SJSA1 (cell line): ENCODE data around the gene MAPK10. TPM values are rescaled to one million over a fixed set of nuclear protein-coding genes. Genes with fewer than 3 reads are reported as not detected.

Source experiments
- DNase-seq, 2 experiments: peaks; one replicate each; pipeline ENCODE4 v3.0.0-alpha.2; 2015 to 2020; ENCODE audit warnings: low spot score in 2 of 2, low read depth in 1 of 2
- H3K27ac ChIP-seq: fragments of 250-450 bp; sonication (Bioruptor Pico); 2 replicates; pipeline ENCODE4 v1.5.1; 2020; ENCODE audit warnings: mild to moderate bottlenecking, moderate library complexity
- H3K27me3 ChIP-seq: fragments of 250-450 bp; sonication (Bioruptor Pico); replicated peaks from 2 replicates; pipeline ENCODE4 v1.5.1; 2020; ENCODE audit warnings: mild to moderate bottlenecking, moderate library complexity
- H3K36me3 ChIP-seq: fragments of 250-450 bp; sonication (Bioruptor Pico); 2 replicates; pipeline ENCODE4 v1.5.1; 2020; ENCODE audit warnings: mild to moderate bottlenecking
- H3K4me1 ChIP-seq: fragments of 250-450 bp; sonication (Bioruptor Pico); replicated peaks from 2 replicates; pipeline ENCODE4 v1.6.1; 2021; ENCODE audit warnings: mild to moderate bottlenecking
- H3K4me3 ChIP-seq: fragments of 250-450 bp; sonication (Bioruptor Pico); 2 replicates; pipeline ENCODE4 v1.5.1; 2020; ENCODE audit warnings: mild to moderate bottlenecking
- H3K9me3 ChIP-seq: fragments of 250-450 bp; sonication (Bioruptor Pico); replicated peaks from 2 replicates; pipeline ENCODE4 v1.5.1; 2020; ENCODE audit warnings: mild to moderate bottlenecking
- total RNA-seq: library from RNA; depleted of rRNA; stranded (reverse); fragments of >200 nt; shearing (Covaris generic); gene quantifications from 2 replicates; pipeline ENCODE4 v1.2.3, GENCODE V29; 2014

MAPK10 gene
- total RNA-seq, 1 experiment from 2014 or later = 24.7 TPM

GRCh38 chr4:86283371-86283770, 76.5 kb downstream of the MAPK10 start:
- no peaks in the 10 kb centered on the region for H3K4me1 ChIP-seq
- H3K4me3 ChIP-seq = no peak overlapping the region
- H3K27ac ChIP-seq = no peak overlapping the region
- DNase-seq = no peak
- no peaks in the 10 kb centered on the region for H3K9me3 ChIP-seq
- H3K36me3 ChIP-seq = no peaks in the 10 kb centered on the region
- no peaks in the 10 kb centered on the region for H3K27me3 ChIP-seq

- no peaks in the 10 kb centered on the region for H3K27me3 ChIP-seq
Observed at GRCh38 chr4:86280246-86280645, 79.6 kb downstream of the MAPK10 start.

DNA sequence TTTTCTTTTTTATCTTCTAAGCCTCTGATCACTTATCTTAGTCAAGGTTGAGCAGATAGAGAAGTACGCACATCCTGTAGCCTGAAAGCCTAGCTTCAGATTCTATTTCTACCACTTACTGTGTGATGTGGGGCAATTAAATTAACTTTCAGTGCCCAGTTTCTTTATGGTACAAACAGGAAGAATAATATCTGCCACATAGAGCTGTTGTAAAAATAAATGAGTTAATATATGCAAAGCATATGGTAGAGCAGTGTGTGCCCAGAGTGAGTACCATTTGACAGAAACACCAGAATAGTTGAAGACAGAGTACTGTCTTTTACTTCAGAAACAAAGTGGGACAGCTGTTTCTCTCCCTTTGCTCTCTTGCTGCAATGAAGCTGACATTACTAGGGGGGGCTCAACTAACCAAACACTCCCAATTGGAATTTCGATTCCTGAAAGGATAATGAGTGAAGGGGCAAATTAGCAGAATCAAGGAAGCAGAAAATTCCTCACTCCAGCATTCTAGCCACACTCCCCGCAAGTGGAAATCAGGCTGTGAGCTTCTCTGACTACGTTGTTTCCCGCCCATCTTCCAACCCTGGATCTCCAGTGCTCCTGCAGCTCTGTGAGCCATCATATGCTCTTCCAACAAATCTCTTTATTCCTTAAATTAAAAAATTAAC, 80.4 kb downstream of the MAPK10 start:
- Histone ChIP-seq H3K4me1 (no peaks in the 10 kb centered on the region; the same call in 1 of the 2 replicates), H3K36me3 (no peaks in the 10 kb centered on the region), H3K9me3 (no peaks in the 10 kb centered on the region), H3K27ac (no peak overlapping the region), H3K27me3 (no peaks in the 10 kb centered on the region), H3K4me3 (no peak overlapping the region)
- no peak for DNase-seq

More at GRCh38 chr4:86280246-86280645, 79.6 kb downstream of the MAPK10 start:
- Histone ChIP-seq H3K36me3 (no peaks in the 10 kb centered on the region), H3K4me1 (no peaks in the 10 kb centered on the region), H3K27ac (no peak overlapping the region), H3K4me3 (no peak overlapping the region), H3K9me3 (no peaks in the 10 kb centered on the region)
- DNase-seq = no peak

DNA sequence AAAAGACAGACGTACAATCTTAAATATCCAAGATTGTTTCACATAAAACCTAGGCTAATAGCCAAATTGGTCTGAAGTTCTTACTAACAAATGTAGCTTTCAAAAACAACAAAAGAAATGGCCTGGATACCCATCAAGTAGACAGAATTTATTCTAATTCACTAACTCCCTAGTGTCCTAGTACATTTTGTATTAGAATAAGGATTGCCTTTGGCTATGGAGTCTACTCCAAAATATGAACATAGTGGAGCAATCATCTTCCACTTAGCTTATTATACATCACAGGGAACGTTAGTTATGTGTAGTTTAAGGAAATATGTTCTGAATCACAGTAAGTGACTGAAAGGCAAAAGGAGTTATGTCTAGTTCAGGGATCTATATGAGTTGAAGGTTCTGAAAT, 81.7 kb downstream of the MAPK10 start:
- no peak overlapping the region for H3K4me3 ChIP-seq
- no peak overlapping the region for H3K27ac ChIP-seq
- DNase-seq = no peak
- no peaks in the 10 kb centered on the region for H3K9me3 ChIP-seq
- no peaks in the 10 kb centered on the region for H3K36me3 ChIP-seq
- no peaks in the 10 kb centered on the region for H3K27me3 ChIP-seq
- H3K4me1 ChIP-seq = no peaks in the 10 kb centered on the region; the same call in 1 of the 2 replicates

DNA sequence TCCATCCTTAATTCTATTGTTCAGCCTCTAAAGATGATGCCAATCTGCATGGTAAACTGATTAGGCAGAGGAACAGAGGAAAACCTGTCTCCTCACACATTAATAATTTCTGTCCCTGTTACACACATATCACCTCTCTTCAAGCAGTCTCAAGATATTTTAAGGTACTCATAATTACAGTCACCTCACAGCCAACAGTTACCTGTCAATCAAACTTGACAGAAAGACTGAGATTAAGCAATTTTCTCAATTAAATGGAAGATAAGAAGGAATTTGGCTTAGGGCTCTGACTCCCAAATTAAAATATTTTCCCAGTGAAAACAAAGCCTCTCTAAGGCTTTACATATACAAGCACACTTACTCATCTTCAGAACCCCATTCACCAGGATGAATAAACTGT, 85.2 kb downstream of the MAPK10 start:
- no peaks in the 10 kb centered on the region for H3K9me3 ChIP-seq
- H3K27ac ChIP-seq = no peak overlapping the region
- H3K36me3 ChIP-seq = no peaks in the 10 kb centered on the region
- no peak for DNase-seq
- H3K4me3 ChIP-seq = no peak overlapping the region
- no peaks in the 10 kb centered on the region for H3K27me3 ChIP-seq
- no peaks in the 10 kb centered on the region; the same call in 1 of the 2 replicates for H3K4me1 ChIP-seq

DNA sequence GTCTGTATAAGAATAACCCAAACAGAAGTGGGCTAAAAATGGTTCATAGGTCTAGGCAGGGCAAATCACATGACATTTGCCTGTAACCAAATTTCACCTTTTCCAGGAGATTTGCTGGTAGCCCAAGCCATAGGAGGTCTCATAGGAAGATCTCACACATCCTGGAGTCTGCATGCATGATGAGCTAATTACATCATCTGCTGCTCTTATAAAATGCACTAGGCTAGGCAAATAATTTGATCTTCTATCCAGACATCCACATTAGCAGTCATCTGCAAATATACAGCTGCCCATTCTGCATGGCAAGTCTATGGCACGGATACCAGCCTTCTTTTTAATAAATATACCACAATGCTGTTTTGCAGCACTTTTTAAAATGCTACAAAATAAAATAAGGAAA, 87.2 kb downstream of the MAPK10 start:
- DNase-seq = no peak
- Histone ChIP-seq H3K4me1 (no peaks in the 10 kb centered on the region; the same call in 1 of the 2 replicates), H3K27ac (no peak overlapping the region), H3K9me3 (no peaks in the 10 kb centered on the region), H3K36me3 (no peaks in the 10 kb centered on the region), H3K27me3 (no peaks in the 10 kb centered on the region), H3K4me3 (no peak overlapping the region)

- H3K27me3 ChIP-seq = no peaks in the 10 kb centered on the region
- no peaks in the 10 kb centered on the region; the same call in 1 of the 2 replicates for H3K4me1 ChIP-seq
- H3K9me3 ChIP-seq = no peaks in the 10 kb centered on the region
- no peaks in the 10 kb centered on the region for H3K36me3 ChIP-seq
- DNase-seq = no peak
- H3K4me3 ChIP-seq = no peak overlapping the region
- no peak overlapping the region for H3K27ac ChIP-seq
Observed at GRCh38 chr4:86271057-86271456, 88.8 kb downstream of the MAPK10 start.

DNA sequence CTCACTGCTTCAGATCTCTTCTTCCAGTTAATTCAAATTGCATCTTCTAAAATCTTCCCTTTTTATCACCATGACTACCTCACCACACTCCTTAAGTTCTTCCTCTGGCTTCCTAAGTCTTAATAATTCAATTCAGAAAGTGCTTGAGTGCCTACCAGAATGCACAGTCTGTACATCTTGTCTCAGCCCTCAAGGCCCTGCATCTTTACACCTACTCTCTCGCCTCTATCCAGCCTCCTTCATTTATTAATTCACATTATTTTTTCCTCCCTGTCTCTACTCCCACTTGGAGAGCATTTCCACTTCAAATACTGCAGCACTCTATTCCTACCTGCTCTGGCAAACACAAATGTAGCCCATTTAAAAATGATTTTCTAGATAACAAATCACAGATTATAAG, 90.5 kb downstream of the MAPK10 start:
- Histone ChIP-seq H3K27me3 (no peaks in the 10 kb centered on the region), H3K36me3 (no peaks in the 10 kb centered on the region), H3K4me3 (no peak overlapping the region), H3K9me3 (no peaks in the 10 kb centered on the region), H3K27ac (no peak overlapping the region), H3K4me1 (no peaks in the 10 kb centered on the region)
- no peak for DNase-seq

GRCh38 chr4:86264241-86264640, 95.6 kb downstream of the MAPK10 start:
- Histone ChIP-seq H3K36me3 (no peaks in the 10 kb centered on the region), H3K27ac (no peak overlapping the region), H3K9me3 (no peaks in the 10 kb centered on the region), H3K4me3 (no peak overlapping the region), H3K27me3 (no peaks in the 10 kb centered on the region), H3K4me1 (no peaks in the 10 kb centered on the region)
- no peak for DNase-seq

GRCh38 chr4:86261636-86262035, 98.2 kb downstream of the MAPK10 start:
- Histone ChIP-seq H3K27ac (no peak overlapping the region), H3K36me3 (no peaks in the 10 kb centered on the region), H3K9me3 (no peaks in the 10 kb centered on the region), H3K4me3 (no peak overlapping the region), H3K4me1 (no peaks in the 10 kb centered on the region), H3K27me3 (no peaks in the 10 kb centered on the region)
- DNase-seq = no peak

DNA sequence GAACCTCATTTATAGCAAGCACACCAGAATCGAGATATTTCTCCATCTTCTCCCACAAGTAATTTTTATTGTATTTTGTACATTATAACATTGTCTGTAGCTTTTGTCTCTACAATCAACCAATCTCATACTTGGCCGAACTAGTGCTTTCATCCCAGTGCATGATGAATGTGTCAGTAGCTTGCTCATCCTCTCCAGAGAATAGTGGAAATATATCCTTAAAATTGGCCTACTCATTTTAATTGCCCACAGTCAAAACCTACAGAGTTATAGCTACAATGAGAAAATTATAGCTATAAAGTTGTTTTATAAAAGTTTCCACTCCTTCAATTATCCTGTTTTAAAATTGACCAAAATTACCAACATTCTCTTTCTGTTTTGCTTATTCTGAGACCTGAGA, 103.8 kb downstream of the MAPK10 start:
- Histone ChIP-seq H3K27ac (no peak overlapping the region), H3K36me3 (no peaks in the 10 kb centered on the region), H3K27me3 (no peaks in the 10 kb centered on the region), H3K9me3 (no peaks in the 10 kb centered on the region), H3K4me1 (no peaks in the 10 kb centered on the region), H3K4me3 (no peak overlapping the region)
- no peak for DNase-seq

DNA sequence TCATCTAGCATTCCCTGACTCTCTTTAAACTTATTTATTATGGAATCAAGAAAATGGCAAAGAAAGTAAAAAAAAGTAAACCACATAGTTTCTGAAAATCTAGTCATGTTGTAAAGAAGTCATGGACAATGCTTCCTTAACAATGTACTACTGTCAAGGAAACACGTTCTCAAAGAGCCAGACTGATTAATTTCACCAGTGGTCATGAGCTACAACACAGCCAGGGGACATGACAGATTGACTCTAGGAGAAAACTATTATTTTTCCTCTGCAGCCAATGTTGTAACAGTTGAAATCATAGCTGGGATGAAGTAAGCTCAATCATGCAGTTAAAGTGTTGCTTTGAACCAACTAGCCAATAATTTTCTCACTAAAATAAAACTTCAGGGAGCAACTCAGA, 109.2 kb downstream of the MAPK10 start:
- no peaks in the 10 kb centered on the region for H3K36me3 ChIP-seq
- H3K4me3 ChIP-seq = no peak overlapping the region
- no peaks in the 10 kb centered on the region for H3K9me3 ChIP-seq
- DNase-seq = no peak
- H3K27me3 ChIP-seq = no peaks in the 10 kb centered on the region
- no peak overlapping the region for H3K27ac ChIP-seq
- no peaks in the 10 kb centered on the region for H3K4me1 ChIP-seq

- DNase-seq = no peak
- no peaks in the 10 kb centered on the region for H3K9me3 ChIP-seq
- H3K4me1 ChIP-seq = no peaks in the 10 kb centered on the region
- no peaks in the 10 kb centered on the region for H3K27me3 ChIP-seq
- no peak overlapping the region for H3K4me3 ChIP-seq
- H3K27ac ChIP-seq = no peak overlapping the region
- H3K36me3 ChIP-seq = no peaks in the 10 kb centered on the region
Observed at GRCh38 chr4:86250006-86250405, 109.8 kb downstream of the MAPK10 start.

DNA sequence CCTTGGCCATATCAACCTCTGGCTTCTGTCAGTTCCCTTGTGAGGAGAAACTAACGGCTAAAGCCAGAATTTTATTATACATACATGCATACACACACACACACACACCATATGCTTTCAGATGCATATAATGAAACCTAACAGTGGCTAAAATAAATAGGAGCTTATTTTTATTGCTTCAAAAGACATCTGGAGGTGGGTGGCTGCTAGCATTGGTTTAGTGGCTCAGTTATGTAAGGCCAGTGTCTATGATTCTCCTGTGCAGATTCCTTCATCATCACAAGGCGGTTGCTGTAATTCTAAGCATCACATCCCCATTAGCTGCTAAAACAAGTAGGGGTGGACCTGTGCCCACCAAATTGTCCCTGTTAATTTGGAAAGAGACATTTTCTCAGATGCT, 110.8 kb downstream of the MAPK10 start:
- no peak overlapping the region for H3K27ac ChIP-seq
- H3K4me3 ChIP-seq = no peak overlapping the region
- H3K4me1 ChIP-seq = no peaks in the 10 kb centered on the region

GRCh38 chr4:86247906-86248305, 111.9 kb downstream of the MAPK10 start:
- no peaks in the 10 kb centered on the region for H3K36me3 ChIP-seq
- no peak overlapping the region for H3K27ac ChIP-seq
- no peaks in the 10 kb centered on the region for H3K4me1 ChIP-seq
- no peak overlapping the region for H3K4me3 ChIP-seq
- H3K27me3 ChIP-seq = no peaks in the 10 kb centered on the region
- DNase-seq = no peak
- no peaks in the 10 kb centered on the region for H3K9me3 ChIP-seq

More for the DNA sequence above, 110.8 kb downstream of the MAPK10 start:
- no peak for DNase-seq
- Histone ChIP-seq H3K9me3 (no peaks in the 10 kb centered on the region), H3K36me3 (no peaks in the 10 kb centered on the region), H3K27me3 (no peaks in the 10 kb centered on the region)
